IMR-90 (cell line): Measurements from ENCODE around the gene ZNFX1.

ENCODE experiments used
- BHLHE40 ChIP-seq: fragments of 150-350 bp; IDR thresholded peaks from 2 replicates; pipeline ENCODE4 v1.6.1; 2016; ENCODE audit warnings: mild to moderate bottlenecking, low read depth, low read length
- CEBPB ChIP-seq: IDR thresholded peaks from 2 replicates; pipeline ENCODE4 v1.6.1; 2012; ENCODE audit warnings: low read depth, low read length, improper control_type of control experiment
- FOS ChIP-seq: fragments of 150-350 bp; IDR thresholded peaks from 2 replicates; pipeline ENCODE4 v1.6.1; 2016; ENCODE audit warnings: low read depth, low read length
- MAFK ChIP-seq: IDR thresholded peaks from 2 replicates; pipeline ENCODE4 v1.6.1; 2012; ENCODE audit warnings: low read depth, low read length, improper control_type of control experiment
- MXI1 ChIP-seq: IDR thresholded peaks from 2 replicates; pipeline ENCODE4 v1.6.1; 2012; ENCODE audit warnings: low read depth, mild to moderate bottlenecking, low read length, moderate library complexity, borderline replicate concordance
- NFE2L2 ChIP-seq: fragments of 150-350 bp; IDR thresholded peaks from 2 replicates; pipeline ENCODE4 v1.6.1; 2016; ENCODE audit warnings: low read depth, mild to moderate bottlenecking, low read length
- POLR2A ChIP-seq: IDR thresholded peaks from 2 replicates; pipeline ENCODE4 v1.6.1; 2012; ENCODE audit warnings: mild to moderate bottlenecking, low read depth, low read length
- RAD21 ChIP-seq: IDR thresholded peaks from 2 replicates; pipeline ENCODE4 v1.6.1; 2012; ENCODE audit warnings: low read length, improper control_type of control experiment
- RFX5 ChIP-seq: IDR thresholded peaks from 2 replicates; pipeline ENCODE4 v1.8.0; 2012; ENCODE audit warnings: low read depth, mild to moderate bottlenecking, low read length, moderate library complexity
- SMC3 ChIP-seq: fragments of 150-350 bp; IDR thresholded peaks from 2 replicates; pipeline ENCODE4 v1.6.1; 2016; ENCODE audit warnings: low read depth, mild to moderate bottlenecking, antibody characterized with exemption, low read length, moderate library complexity
- TF ChIP-seq, protein P1 (sequence below): conservative IDR thresholded peaks from 2 replicates; pipeline ENCODE4 v1.5.1; 2012; ENCODE audit warnings: mild to moderate bottlenecking, low read depth, low read length, improper control_type of control experiment

DNA sequence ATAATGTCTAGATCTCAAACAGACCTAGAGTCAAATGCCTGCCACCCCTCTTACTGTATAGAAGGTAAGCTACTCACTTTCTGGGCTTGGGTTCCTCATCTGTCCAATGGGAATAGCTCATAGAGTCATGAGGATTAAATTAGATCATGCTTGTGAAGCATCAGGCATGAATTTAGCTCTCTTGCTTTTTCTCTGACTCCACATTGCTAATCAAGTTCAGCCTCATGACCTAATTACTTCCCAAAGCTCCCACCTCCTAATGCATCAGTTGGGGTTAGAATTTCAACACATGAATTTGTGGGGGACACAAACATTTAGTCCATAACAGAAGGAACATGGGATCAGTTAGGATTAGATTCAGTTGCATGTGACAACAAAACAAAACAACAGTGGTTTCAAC is 63.3 kb downstream of the ZNFX1 start:
- TF ChIP-seq MXI1: no peak
- TF ChIP-seq, protein P1, sequence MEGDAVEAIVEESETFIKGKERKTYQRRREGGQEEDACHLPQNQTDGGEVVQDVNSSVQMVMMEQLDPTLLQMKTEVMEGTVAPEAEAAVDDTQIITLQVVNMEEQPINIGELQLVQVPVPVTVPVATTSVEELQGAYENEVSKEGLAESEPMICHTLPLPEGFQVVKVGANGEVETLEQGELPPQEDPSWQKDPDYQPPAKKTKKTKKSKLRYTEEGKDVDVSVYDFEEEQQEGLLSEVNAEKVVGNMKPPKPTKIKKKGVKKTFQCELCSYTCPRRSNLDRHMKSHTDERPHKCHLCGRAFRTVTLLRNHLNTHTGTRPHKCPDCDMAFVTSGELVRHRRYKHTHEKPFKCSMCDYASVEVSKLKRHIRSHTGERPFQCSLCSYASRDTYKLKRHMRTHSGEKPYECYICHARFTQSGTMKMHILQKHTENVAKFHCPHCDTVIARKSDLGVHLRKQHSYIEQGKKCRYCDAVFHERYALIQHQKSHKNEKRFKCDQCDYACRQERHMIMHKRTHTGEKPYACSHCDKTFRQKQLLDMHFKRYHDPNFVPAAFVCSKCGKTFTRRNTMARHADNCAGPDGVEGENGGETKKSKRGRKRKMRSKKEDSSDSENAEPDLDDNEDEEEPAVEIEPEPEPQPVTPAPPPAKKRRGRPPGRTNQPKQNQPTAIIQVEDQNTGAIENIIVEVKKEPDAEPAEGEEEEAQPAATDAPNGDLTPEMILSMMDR: no peak
- no peak for TF ChIP-seq POLR2A
- TF ChIP-seq NFE2L2: no peak
- no peak for TF ChIP-seq RFX5
- TF ChIP-seq FOS: no peak
- TF ChIP-seq BHLHE40: no peak
- no peak for TF ChIP-seq SMC3
- no peak for TF ChIP-seq MAFK
- no peak for TF ChIP-seq RAD21
- TF ChIP-seq CEBPB: no peak
